Panc1 (cell line): ENCODE measurements around the gene UBE2QL1.

Experiments
- CTCF ChIP-seq: fragments of 450-650 bp; IDR thresholded peaks from 2 replicates; pipeline ENCODE4 v1.5.1; 2017; ENCODE audit warnings: mild to moderate bottlenecking
- REST ChIP-seq, 2 experiments: IDR thresholded peaks; 2 replicates each; pipeline ENCODE4 v1.6.1; 2011 to 2012; ENCODE audit warnings: low read depth in 2 of 2, control low read depth in 1 of 2, low read length in 1 of 2, mild to moderate bottlenecking in 1 of 2, moderate library complexity in 1 of 2; ENCODE audit not compliant: insufficient read depth in 1 of 2

GRCh38 chr5:6491196-6491918, 42.7 kb downstream of the UBE2QL1 start:
- TF ChIP-seq REST (IDR thresholded peaks at IDR 0.05; ENCODE audit: insufficient read depth in 1 of 2, low read depth in 2 of 2, low read length in 1 of 2), result no peak
- no peak for TF ChIP-seq CTCF
